Astrocyte (in vitro differentiated cells and primary cell): ENCODE results near the gene DDIT4. TPM values are rescaled to one million over a fixed set of nuclear protein-coding genes. Genes with fewer than 3 reads are reported as not detected.

Source experiments
- DNase-seq: peaks from one replicate; pipeline ENCODE4 v3.0.0-alpha.2; 2010; ENCODE audit warnings: low read depth
- FAIRE-seq: peaks from 2 replicates; lab custom pipeline; 2011; peaks lifted over from hg19 to GRCh38; lab: Jason Lieb, UNC
- H2AFZ ChIP-seq: 2 replicates; pipeline ENCODE4 v1.6.0; 2012; ENCODE audit warnings: low read depth, low read length, inconsistent platforms
- H3K27ac ChIP-seq: 2 replicates; pipeline ENCODE4 v1.5.1; 2011; ENCODE audit warnings: low read depth, low read length, inconsistent platforms
- H3K27me3 ChIP-seq: 2 replicates; pipeline ENCODE4 v1.6.0; 2011; ENCODE audit warnings: low read length, inconsistent platforms; ENCODE audit not compliant: insufficient read depth
- H3K36me3 ChIP-seq: 2 replicates; pipeline ENCODE4 v1.5.1; 2011; ENCODE audit warnings: low read length, inconsistent platforms; ENCODE audit not compliant: insufficient read depth
- H3K4me1 ChIP-seq: 2 replicates; pipeline ENCODE4 v1.5.1; 2011; ENCODE audit warnings: low read length, inconsistent platforms; ENCODE audit not compliant: insufficient read depth
- H3K4me2 ChIP-seq: 2 replicates; pipeline ENCODE4 v1.6.0; 2012; ENCODE audit warnings: low read length, inconsistent platforms
- H3K4me3 ChIP-seq: 2 replicates; pipeline ENCODE4 v1.5.1; 2011; ENCODE audit warnings: low read depth, mild to moderate bottlenecking, low read length, inconsistent platforms; ENCODE audit not compliant: insufficient read depth
- H3K79me2 ChIP-seq: 2 replicates; pipeline ENCODE4 v1.6.0; 2012; ENCODE audit warnings: mild to moderate bottlenecking, low read length, inconsistent platforms; ENCODE audit not compliant: insufficient read depth
- H3K9ac ChIP-seq: 2 replicates; pipeline ENCODE4 v1.6.0; 2012; ENCODE audit warnings: mild to moderate bottlenecking, low read length, inconsistent platforms
- H3K9me3 ChIP-seq: 2 replicates; pipeline ENCODE4 v1.5.1; 2012; ENCODE audit warnings: low read depth, mild to moderate bottlenecking, low read length, inconsistent platforms; ENCODE audit not compliant: insufficient read depth
- H4K20me1 ChIP-seq: 2 replicates; pipeline ENCODE4 v1.6.0; 2012; ENCODE audit warnings: low read length, inconsistent platforms; ENCODE audit not compliant: insufficient read depth
- H3K27ac Mint-ChIP-seq: one replicate; pipeline ENCODE4 v1.8.0; 2021; ENCODE audit warnings: mild to moderate bottlenecking, mixed read lengths; ENCODE audit not compliant: unreplicated experiment
- H3K27me3 Mint-ChIP-seq: one replicate; pipeline ENCODE4 v1.8.0; 2021; ENCODE audit warnings: low read depth, mixed read lengths; ENCODE audit not compliant: unreplicated experiment
- H3K36me3 Mint-ChIP-seq: one replicate; pipeline ENCODE4 v1.8.0; 2021; ENCODE audit warnings: low read depth, mixed read lengths; ENCODE audit not compliant: unreplicated experiment
- H3K4me1 Mint-ChIP-seq: one replicate; pipeline ENCODE4 v1.8.0; 2021; ENCODE audit warnings: low read depth, mixed read lengths; ENCODE audit not compliant: unreplicated experiment
- H3K4me3 Mint-ChIP-seq: one replicate; pipeline ENCODE4 v1.8.0; 2021; ENCODE audit warnings: mild to moderate bottlenecking, moderate library complexity, mixed read lengths; ENCODE audit not compliant: unreplicated experiment
- H3K9me3 Mint-ChIP-seq: one replicate; pipeline ENCODE4 v1.8.0; 2021; ENCODE audit warnings: mild to moderate bottlenecking, mixed read lengths; ENCODE audit not compliant: unreplicated experiment
- EZH2 ChIP-seq: IDR thresholded peaks from 2 replicates; pipeline ENCODE4 v1.6.1; 2012; ENCODE audit warnings: mild to moderate bottlenecking, low read length, inconsistent platforms; ENCODE audit not compliant: insufficient read depth
- total RNA-seq: library from RNA; stranded (reverse); gene quantifications from 2 replicates; pipeline ENCODE4 v1.2.1, GENCODE V29; 2021
- TF ChIP-seq, protein P1 (sequence below): IDR thresholded peaks from 2 replicates; pipeline ENCODE4 v1.5.1; 2011; ENCODE audit warnings: low read depth, mild to moderate bottlenecking, inconsistent platforms, low read length, moderate library complexity; ENCODE audit not compliant: insufficient read depth

DDIT4 gene
- total RNA-seq, 1 donor from 2014 or later: 244 TPM

DNA sequence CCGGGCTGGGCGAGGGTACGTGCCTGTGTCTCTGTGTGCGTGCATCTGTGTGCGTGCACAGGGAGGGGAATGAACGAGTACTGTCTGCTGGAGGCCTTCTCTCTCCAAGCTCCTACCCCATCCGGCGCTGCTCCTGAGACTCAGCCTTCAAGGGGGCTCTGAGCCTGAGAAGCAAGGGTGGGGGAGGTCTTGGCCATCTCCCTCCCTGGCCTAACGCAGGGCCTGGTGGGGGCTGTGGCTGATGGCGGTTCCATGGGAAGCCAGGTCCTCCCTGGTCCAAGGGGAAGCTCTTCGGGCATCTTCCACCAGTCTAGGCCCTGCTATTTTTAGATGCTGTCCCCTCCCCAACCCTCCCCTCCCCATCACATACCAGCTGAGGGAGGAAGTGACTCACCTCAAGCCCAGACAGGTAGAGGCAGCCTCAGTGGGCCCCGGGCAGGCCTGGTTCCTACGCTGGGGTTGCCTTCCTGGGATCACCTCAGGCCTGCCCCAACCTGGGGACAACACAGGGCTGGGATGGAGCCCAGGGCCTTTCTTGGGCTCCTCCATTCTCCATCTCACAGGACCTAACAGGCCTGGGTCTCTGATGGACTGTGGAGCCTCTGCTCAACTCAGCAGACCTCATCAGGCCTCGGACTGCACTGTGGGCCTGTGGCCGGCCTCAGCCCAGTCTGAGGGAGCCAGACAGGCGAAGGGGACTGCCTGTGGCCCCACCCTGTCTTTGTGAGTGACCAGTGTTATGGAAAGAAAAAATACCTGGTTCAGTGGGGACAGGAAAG, 48.7 kb downstream of the DDIT4 start:
- H4K20me1 ChIP-seq: no peaks in the 10 kb centered on the region
- H3K4me2 ChIP-seq: no peak overlapping the region
- H2AFZ ChIP-seq: peak overlapping the region; percentile 32
- no peaks in the 10 kb centered on the region for H3K27me3 Mint-ChIP-seq
- FAIRE-seq (no peak), DNase-seq (no peak)
- H3K27ac ChIP-seq: peak overlapping the region; percentile 88
- no peaks in the 10 kb centered on the region for H3K9me3 ChIP-seq
- peak overlapping the region; percentile 62 for H3K4me3 Mint-ChIP-seq
- no peak overlapping the region for H3K9ac ChIP-seq
- H3K4me1 Mint-ChIP-seq: peaks cover 25% of the 10 kb centered on the region
- no peaks in the 10 kb centered on the region for H3K27me3 ChIP-seq
- peak overlapping the region; percentile 100 for H3K27ac Mint-ChIP-seq
- H3K36me3 Mint-ChIP-seq: no peaks in the 10 kb centered on the region
- no peaks in the 10 kb centered on the region for H3K36me3 ChIP-seq
- no peaks in the 10 kb centered on the region for H3K9me3 Mint-ChIP-seq
- H3K79me2 ChIP-seq: no peaks in the 10 kb centered on the region
- H3K4me3 ChIP-seq: no peak overlapping the region
- no peak for TF ChIP-seq EZH2
- TF ChIP-seq, protein P1, sequence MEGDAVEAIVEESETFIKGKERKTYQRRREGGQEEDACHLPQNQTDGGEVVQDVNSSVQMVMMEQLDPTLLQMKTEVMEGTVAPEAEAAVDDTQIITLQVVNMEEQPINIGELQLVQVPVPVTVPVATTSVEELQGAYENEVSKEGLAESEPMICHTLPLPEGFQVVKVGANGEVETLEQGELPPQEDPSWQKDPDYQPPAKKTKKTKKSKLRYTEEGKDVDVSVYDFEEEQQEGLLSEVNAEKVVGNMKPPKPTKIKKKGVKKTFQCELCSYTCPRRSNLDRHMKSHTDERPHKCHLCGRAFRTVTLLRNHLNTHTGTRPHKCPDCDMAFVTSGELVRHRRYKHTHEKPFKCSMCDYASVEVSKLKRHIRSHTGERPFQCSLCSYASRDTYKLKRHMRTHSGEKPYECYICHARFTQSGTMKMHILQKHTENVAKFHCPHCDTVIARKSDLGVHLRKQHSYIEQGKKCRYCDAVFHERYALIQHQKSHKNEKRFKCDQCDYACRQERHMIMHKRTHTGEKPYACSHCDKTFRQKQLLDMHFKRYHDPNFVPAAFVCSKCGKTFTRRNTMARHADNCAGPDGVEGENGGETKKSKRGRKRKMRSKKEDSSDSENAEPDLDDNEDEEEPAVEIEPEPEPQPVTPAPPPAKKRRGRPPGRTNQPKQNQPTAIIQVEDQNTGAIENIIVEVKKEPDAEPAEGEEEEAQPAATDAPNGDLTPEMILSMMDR: no peak
- H3K4me1 ChIP-seq: peaks cover 46% of the 10 kb centered on the region

DNA sequence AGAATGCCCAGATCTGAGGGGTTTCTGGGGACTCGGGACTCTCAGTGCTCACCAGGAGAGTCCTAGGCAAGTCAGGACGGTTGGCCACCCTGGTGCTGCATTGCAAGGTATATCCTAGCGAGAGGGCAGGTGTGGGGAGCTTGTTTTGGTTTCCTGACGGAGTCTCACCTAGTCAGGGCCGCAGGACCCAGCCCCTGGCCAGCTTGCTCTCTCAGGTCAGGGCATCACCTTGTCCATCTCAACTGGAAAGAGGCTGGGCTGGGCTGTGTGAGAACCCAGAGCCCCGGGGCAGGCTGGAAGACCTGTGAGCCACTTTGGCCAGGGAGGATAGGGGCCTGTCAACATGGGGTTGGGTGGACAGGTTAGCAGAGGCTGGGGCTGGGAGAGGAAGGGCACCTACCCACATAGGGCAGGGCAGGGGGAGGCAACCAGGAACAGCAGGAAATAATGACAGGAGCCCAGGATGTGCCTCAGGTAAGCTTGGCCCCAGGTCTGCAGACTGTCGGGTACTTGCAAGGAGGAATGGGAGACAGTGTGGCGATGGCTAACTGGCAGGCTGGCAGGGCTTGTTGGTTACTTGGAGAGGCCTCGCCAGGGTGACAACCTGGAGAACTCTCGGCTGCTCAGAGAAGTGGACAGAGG, 49.5 kb downstream of the DDIT4 start:
- Histone ChIP-seq H4K20me1 (no peaks in the 10 kb centered on the region), H3K36me3 (no peaks in the 10 kb centered on the region), H3K27me3 (no peaks in the 10 kb centered on the region), H3K9me3 (no peaks in the 10 kb centered on the region), H3K4me2 (no peak overlapping the region), H3K4me3 (no peak overlapping the region), H3K4me1 (peaks cover 46% of the 10 kb centered on the region), H3K27ac (no peak overlapping the region), H2AFZ (no peak overlapping the region), H3K9ac (no peak overlapping the region), H3K79me2 (no peaks in the 10 kb centered on the region)
- Mint-ChIP-seq H3K27me3 (no peaks in the 10 kb centered on the region), H3K4me3 (no peak overlapping the region), H3K27ac (peak overlapping the region; percentile 4), H3K4me1 (peaks cover 25% of the 10 kb centered on the region), H3K9me3 (no peaks in the 10 kb centered on the region), H3K36me3 (no peaks in the 10 kb centered on the region)
- DNase-seq (no peak), FAIRE-seq (no peak)
- no peak for TF ChIP-seq EZH2
- TF ChIP-seq, protein P1: no peak
